HG03175 (cell line): ENCODE results near the gene ZNF808.
"Not testable (repeated sequence)": the region's sequence is repeated elsewhere in the genome, so short reads cannot be mapped to it uniquely, and the experiment has no call there.

Experiments used
- ATAC-seq: cut with Tn5 transposase; IDR thresholded peaks from one replicate; pipeline ENCODE4 v1.9.1; 2021; ENCODE audit warnings: mild to moderate bottlenecking, moderate library complexity; ENCODE audit not compliant: unreplicated experiment

ZNF808 gene

GRCh38 chr19:52592301-52592700, 64.8 kb downstream of the ZNF808 start:
- ATAC-seq: no peak

DNA sequence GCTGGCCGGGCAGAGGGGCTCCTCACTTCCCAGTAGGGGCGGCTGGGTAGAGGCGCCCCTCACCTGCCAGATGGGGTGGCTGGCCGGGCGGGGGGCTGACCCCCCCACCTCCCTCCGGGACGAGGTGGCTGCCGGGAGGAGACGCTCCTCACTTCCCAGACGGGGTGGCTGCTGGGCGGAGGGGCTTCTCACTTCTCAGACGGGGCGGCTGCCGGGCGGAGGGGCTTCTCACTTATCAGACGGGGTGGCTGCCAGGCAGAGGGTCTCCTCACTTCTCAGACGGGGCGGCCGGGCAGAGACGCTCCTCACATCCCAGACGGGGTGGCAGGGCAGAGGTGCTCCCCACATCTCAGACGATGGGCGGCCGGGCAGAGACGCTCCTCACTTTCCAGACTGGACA, 66.0 kb downstream of the ZNF808 start:
- not testable (repeated sequence) for ATAC-seq

DNA sequence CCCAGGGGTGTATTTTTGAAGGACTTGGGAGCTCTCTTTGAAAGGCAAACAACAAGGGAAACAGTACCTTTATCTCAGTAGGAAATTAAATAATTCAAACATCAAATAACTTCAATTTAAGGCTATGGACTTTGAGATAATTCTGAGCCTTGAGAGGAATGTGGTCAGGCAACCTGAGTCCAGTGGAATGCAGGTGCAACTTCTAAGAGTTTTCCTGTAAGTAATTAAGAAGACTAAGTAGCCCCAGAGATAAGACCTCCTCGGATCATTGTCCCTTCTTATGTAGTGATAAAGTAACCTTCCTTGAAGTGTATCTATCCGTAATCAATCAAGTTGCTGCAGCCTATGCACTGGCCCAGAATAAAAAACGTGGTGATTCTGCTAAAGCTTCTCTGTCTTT, 71.8 kb downstream of the ZNF808 start:
- no peak for ATAC-seq

- ATAC-seq: peak; percentile 33
These were observed 73.2 kb downstream of the ZNF808 start for GRCh38 chr19:52600639-52601024.

DNA sequence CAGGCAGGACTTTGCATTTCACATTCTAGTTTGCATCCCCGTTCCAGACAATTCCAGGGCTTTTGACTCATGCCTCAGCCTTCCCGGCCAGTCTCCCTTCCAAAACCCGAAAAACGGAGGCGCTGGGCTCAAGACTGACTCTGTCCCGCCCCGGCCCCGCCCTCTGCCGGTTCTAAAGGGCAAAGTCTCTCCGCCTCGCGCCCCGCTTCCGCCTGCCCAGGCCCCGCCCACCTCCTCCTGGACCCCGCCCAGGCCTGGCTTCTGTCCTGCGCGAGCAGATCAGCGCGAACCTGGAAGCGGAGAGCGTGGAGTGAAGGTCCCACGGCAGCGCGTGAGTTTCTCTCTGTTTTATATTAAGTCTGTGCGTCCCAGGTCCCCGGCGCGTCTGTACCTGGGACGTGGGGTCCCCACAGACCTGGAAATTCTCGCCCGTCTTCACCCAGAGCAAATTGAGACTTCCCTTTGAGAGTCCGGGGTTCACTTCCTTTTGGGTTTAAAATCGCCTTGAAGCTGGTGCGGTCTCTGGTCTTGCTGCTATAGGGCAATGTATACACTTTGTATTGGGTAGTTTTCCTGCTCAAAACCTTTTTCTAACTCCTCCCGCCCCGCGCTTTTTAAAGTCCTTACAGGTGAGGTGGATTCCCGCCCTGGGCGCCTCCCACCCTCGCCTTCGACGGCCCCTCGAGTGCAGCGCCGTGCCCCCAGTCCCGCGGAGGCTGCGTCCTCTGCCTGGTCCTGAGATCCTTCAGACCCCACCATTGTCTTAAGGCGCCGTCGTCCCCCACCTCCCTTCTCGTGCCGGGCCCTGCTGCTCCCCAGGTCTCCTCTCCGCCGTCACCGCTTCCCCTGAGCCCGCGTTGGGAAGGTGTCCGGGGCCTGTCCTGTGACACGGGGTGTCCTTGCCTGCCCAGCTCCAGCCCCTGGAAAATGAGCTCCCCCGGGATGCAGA, 73.8 kb downstream of the ZNF808 start:
- peak; percentile 90 for ATAC-seq

GRCh38 chr19:52601974-52602366, 74.5 kb downstream of the ZNF808 start:
- not testable (repeated sequence) for ATAC-seq

DNA sequence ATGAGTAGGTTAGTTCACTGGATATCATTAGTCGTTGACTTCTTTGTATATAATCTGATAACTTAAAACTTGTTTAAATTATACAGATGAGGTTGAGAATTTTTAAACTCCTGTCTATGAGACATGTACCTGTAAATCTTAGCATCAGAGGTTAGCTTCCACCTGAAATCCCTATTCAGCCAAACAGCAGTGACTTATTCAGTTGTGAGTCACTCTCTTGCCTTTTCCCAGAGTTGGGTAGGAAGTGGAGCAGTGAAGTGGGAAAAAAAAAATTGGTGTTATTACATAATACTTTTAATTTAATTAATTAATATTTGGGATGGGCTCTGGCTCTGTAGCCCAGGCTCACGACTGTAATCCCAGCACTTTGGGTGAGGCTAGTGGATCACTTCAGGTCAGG, 75.5 kb downstream of the ZNF808 start:
- ATAC-seq: no peak

- no peak for ATAC-seq
These were observed 76.2 kb downstream of the ZNF808 start for GRCh38 chr19:52603558-52604207.
